Raji (cell line): Measurements from ENCODE around the gene CDC20.
A peak's percentile ranks its signal among the peaks of the same experiment; 100 is the strongest.

Source experiments
- POLR2A ChIP-seq: IDR thresholded peaks from 2 replicates; pipeline ENCODE4 v1.6.1; 2011; ENCODE audit warnings: low read depth, low read length, control low read depth; ENCODE audit not compliant: insufficient read depth

Gene CDC20

DNA sequence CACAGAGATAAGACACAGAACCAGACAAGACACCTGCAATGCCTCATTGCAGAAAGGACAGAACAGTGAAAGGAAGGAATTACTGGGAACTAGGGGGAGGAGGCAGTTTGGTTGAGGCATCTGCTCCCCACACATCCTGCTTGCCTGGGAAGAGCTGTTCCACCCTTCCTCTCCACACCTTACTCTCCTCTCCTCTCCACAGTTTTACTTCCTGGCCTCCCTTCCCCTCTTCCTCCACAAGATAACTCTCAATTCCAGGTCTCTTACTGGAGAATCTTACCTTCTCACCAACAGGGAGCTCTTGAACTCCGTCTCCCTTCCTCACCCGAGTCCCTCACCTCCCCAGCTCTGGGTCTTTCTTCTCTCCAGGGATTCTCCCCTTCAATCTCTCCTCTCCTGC, 6.9 kb downstream of the CDC20 start:
- no peak for TF ChIP-seq POLR2A

DNA sequence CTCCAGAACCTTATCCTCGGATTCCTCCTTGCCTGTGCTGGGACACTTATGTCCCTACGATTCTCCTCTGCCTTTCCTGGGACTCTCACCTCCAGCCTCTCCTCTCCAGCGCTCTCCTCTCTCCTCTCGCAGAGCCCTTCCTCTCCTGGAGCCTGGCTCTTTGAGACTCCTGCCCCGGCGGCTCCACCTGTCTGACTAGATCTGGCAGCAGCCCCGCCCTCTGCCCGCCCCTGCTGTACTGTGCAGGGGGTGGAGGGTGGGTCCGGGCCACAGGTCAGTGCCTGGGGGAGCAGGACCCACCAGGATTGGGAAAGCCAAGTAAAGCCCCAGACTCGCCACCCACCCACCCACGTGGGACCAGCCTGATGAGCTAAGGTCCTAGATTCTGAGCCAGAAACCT, 7.4 kb downstream of the CDC20 start:
- TF ChIP-seq POLR2A: no peak

DNA sequence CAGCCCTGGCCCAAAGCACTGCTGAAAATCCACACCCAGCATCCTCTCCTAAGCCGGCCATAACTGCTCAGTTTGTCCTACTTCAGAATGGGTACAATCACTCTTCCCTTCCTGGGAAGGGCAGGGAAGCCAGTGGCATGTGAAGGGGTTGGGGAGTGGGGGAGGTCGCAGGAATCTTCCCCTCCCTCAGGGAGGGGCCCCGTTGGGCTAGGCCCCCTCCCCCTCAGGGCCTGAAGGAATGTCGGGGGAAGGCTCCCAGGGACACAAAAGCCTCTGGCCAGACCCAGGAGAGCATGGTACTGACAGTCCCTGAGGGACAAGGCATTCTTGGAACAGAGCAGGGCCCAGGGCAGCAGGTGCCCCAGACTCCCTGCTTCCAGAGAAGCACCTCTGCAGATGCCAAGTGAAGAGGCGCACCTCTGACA, 7.8 kb downstream of the CDC20 start:
- peak; percentile 14; the same call in 1 of the 2 replicates for TF ChIP-seq POLR2A

DNA sequence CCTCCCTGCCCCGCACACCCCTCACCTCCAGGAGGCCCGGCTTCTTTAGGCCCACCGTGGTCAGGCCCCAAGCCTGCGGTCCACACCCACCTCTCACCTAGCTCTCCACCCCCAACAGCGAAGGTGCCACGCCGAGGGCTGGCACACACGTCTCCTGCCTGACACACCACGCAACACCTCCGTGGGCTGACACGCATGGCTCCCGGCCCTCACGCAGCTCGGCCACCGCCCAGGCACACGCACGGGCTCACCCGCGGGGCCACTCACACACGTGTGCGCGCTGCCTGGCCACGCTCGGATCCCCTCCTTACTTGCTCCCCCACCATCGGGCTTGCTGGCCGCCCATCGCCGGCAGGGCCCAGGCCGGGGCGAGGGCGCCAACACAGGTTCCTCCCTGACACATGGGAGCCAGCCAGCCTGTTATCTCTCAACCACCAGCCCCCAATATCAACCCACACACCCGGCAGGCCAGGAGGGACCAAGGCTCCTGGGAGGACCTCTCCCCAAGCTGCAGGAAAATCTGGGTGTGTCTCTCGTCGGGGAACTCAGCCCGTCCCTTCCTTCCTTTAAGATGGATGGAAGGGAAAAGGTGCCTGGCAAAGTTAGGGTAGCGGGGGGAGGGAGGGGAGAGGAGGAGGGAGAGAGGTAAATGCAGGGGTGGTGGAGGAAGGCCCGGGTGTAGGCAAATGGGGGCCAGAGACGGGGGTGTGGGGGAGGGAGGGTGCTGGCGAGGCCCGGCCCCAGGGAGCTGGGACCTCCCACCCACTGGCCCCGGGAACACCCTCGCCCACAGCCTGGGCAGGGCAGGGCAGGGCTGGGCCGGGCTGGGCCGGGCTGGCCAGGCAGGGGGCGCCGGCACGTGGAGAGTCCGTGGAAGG, 8.5 kb downstream of the CDC20 start:
- peak; percentile 41; the same call in 1 of the 2 replicates for TF ChIP-seq POLR2A

DNA sequence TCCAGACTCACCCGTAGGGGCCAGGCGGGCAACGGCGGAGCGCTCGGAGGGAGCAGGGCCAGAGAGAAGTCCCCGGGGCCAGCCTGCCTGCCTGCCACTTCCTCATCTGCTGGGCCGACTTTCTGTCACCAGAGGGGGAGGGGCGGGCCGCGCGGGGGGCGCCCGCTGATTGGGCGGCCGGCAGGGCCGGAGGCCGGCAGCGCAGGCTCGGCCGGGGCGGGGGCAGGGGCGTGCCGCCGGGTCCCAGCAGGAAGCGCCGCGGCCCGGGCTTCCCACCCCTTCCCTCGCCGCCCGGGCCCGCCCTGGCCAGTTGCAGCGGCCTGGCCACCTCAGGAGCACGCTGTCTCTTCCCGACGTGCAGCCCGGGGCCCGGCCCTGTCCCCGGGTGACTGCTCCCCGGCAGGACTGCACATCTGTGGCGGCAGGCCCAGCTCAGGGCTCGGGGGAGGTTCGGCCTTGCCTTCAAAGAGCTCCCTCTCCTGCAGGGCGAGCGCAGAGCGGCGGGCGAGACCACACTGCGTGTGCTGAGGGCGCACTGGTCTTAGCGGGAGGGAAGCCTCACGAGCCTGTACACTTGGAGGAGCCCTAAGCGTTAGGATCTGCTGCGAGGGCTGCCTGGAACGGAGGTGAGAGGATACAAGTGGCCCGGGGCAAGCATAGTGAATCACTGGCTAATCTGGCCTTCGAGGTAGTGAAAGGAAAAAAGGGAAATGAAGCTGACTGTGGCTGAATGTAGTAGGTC, 9.3 kb downstream of the CDC20 start, which contains the start of gene ELOVL1:
TSS of gene ELOVL1 (minus strand) at position 108 of the 742 bp plus-strand sequence. CDS start 2,402 bp downstream, outside the sequence.
- TF ChIP-seq POLR2A: peak; percentile 92

DNA sequence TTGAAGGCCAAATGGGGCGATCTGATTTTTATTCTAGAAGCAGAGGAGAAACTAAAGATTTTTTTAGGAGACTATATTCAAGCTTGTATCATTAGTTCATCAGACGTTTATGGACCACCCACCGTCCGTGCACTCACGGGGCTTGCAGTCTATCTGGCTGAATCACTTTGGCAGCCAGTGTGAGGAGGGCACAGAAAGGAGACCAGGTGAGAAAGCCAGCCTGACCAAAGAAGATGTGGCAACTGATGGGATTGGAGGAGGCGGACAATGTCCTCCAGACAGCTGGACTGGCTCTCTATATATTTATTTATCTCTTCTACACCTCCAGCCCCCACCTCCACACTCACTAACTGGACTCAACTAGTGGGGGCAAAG, 9.9 kb downstream of the CDC20 start:
- TF ChIP-seq POLR2A: no peak

DNA sequence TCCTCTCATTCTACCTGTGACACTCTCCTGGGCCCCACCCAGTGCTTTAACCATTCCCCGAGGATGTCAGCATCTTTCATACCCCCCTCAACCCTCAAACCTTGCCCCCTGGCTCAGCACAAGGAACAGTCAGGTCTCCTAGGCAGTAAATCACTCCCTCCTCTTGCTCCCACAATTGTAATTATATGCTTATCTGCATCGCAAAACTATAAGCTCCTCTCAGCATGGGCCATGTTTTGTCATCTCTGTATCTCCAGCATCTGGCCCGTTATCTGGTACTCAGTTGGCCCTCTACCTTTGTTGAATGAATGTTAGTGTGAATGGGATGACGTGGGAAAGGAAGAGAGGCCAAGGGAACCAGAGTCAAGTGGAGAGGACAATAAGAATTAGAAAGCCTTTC, 11.8 kb downstream of the CDC20 start:
- TF ChIP-seq POLR2A: no peak

DNA sequence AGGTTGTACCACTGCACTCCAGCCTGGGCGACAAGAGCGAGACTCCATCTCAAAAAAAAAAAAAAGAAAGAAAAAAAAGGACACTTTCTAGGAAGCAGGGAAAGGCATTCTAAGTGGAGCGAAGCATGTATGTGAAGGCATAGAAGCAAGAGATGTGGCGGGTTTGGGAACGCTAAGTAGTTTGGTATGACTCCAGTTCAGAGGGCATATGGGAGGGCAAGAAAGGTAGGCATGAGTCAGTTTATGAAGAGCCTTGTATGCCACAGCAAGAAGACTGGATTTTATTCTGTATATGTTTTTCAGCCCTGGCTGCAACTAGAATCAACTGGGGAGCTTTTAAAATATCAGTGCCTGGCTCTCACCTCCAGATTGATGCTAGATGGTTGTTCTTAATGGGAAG, 13.4 kb downstream of the CDC20 start:
- no peak for TF ChIP-seq POLR2A

DNA sequence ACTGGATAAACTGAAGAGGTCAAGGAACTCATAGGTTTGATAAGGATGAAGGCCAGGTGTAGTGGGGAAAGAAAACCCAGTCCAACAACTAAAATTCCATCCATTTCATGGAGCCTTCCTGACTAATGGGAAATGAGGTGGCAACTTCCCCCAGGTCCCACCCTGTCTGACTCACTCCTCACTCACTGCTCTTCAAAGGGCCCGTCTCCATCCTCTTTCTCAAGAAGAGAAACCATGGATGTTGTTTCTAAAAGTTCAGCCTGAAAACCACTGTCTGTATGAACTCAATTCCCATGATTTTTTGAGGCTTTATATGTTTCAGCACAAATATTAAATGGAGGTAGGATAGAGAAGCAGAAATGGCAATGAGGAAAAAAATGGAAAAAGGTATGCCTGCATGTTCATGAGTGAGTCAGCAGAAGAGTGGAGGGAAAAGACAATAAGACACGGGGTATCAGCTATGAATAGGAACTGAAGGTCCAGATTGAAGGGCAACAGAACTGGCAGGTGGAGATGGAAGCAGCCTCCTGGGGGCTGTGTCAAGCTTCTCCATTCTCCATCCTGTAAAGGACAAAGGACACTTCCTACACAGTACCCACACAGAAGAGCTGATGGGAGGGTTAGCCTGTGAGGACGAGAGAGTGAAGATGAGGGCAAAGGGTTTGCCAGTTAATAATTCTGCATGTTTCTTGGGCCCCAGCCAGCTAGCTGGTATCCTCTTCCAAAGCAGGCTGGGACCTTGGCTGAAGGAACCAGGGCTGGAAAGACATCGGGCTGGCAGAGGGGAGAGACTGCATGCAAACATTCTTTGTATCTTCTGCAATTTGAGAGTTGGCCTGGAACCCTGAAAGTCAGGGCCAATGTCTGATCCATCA, 14.5 kb downstream of the CDC20 start:
- TF ChIP-seq POLR2A: no peak

DNA sequence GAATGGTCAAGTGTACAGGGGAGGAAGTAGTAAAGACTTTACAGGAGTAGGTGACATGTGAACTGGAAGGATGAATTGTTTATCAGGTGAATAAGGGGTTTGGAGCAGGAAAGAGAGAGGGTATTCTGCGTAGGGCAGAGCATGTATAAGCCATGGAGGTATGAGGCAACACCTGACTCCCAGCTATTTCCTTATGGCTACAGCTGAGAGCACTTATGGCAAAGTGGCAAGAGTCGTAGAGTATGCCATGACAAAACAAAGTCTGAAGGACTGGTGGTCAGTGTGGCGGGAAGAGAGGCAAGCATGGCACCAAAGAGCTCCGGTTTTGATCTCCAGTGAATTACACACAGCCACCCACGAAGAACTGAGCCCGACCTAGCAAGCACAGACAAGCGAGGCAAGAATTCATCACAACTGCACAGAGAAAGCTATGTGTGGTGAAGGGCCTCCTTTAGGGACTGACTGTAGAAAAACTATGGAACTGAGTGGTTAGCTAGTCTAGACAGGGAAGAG, 18.0 kb downstream of the CDC20 start:
- no peak for TF ChIP-seq POLR2A

DNA sequence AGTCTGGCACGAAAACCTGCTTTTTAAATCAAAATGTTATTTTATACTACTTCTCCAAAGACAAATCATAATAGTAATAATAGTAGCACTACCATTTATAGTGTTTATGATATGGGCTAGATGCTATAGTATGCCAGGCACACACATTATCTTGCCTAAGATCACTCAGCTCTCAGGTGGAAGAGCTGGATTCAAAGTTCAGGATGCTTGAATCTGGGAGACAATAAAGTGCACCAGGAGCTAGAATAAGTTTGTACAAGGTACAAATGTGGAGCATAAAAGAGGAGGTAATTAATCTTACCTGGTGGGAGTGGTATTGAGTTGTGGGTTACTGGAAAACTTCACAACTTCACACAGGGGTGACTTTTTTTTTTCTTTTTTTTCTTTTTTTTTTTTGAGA, 19.1 kb downstream of the CDC20 start:
- no peak for TF ChIP-seq POLR2A

DNA sequence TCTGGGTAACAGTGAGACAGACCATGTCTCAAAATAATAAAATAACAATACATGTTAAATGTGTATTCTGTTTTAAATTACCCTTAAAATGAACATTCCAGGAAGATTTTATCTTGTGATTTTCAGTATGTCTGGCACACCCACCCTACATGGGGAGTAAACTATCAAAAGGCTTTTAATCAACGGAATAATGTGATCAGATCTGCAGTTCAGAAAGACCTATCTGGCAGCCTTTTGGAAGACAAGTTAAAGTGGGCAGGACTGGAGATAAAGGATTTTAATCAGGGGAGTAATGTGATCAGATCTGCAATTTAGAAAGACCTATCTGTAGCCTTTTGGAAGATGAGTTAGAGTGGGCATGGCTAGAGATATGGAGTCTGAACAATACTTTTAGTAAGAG, 20.7 kb downstream of the CDC20 start:
- TF ChIP-seq POLR2A: no peak

DNA sequence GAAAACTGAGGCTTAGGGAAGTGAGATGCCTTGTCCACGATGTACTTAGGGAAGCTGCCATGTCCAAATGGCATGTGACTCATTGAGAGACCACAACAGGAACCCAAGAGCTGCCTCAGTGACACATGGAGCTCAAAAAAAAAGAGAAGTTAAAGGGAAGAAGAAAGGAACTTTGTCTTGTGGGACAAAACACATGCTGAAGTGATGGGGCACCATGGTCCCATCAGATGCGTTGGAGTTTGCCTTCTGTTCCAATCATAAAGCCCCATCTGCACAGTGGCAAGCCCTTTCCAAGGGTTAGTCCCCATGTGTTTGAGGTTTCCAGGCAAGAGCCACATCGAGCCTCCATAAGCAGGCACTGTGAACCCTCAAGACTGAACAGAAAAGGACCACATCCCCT, 22.8 kb downstream of the CDC20 start:
- TF ChIP-seq POLR2A: no peak

DNA sequence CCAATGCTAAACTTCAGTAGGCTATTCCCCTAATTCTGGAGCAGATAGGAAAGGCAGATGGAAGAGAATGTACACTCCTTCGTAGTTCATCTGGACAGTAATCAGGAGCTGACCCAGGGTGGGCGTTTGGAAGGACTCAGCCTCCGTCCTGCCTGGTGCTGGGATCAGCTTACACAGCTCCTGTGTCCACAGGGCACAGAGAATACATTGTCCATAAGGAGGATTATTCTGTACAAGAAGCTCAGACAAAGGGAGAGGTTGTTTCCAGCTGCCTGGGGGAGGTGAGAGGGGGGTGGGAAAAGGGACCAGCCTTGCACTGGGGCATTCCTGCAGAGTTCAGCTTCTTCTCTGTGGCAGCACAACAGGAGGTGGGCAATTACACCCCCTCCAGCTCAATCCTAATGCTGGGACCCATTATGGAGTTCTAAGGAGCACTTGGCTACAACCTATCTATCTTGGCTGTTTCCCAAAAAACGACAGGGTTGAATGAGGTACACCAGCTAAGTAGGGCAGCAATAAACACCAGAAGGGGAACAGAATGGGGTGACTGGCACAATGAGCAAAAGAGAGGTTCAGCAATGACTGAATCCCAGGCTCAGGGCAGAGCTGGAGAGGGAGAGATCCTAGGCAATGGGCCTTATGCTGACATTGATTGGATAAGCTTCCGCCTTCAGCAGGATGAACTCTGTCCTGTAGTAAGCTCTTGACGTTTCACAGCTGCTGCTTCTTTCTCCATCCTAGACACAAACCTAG, 23.4 kb downstream of the CDC20 start:
- no peak for TF ChIP-seq POLR2A
